Natural killer cell (primary cell): ENCODE results near the gene RBM38. TPM values are rescaled to one million over a fixed set of nuclear protein-coding genes. Genes with fewer than 3 reads are reported as not detected.

ENCODE experiments used
- ATAC-seq, 3 donors: fragments of 150-1000 bp in 2 of 3; fragments of 200-7000 bp in 1 of 3; cut with Tn5 transposase; 1 replicate in 1 of 3; 2 replicates in 2 of 3; pipeline ENCODE4 v1.10.0; 2021; ENCODE audit warnings: mild to moderate bottlenecking in 2 of 3, moderate library complexity in 2 of 3
- DNase-seq, 2 donors: peaks; one replicate each; pipeline versions ENCODE4 v3.0.0 to v3.0.0-alpha.2; 2013 to 2021; ENCODE audit warnings: mixed read lengths in 1 of 2
- H3K27ac ChIP-seq: one replicate; pipeline ENCODE4 v1.5.1; 2013; ENCODE audit warnings: mild to moderate bottlenecking, low read length
- H3K27me3 ChIP-seq: one replicate; pipeline ENCODE4 v1.6.1; 2013; ENCODE audit warnings: low read length; ENCODE audit not compliant: control insufficient read depth, insufficient read depth
- H3K36me3 ChIP-seq: one replicate; pipeline ENCODE4 v1.6.1; 2013; ENCODE audit warnings: low read length; ENCODE audit not compliant: control insufficient read depth, insufficient read depth
- H3K4me1 ChIP-seq: one replicate; pipeline ENCODE4 v1.6.1; 2013; ENCODE audit warnings: low read length; ENCODE audit not compliant: control insufficient read depth, insufficient read depth
- H3K4me3 ChIP-seq: one replicate; pipeline ENCODE4 v1.5.1; 2013; ENCODE audit warnings: low read length
- H3K9me3 ChIP-seq: one replicate; pipeline ENCODE4 v1.6.1; 2013; ENCODE audit warnings: low read length; ENCODE audit not compliant: control insufficient read depth, insufficient read depth
- H3K27ac Mint-ChIP-seq, 2 donors: one replicate each; pipeline ENCODE4 v1.8.0; 2022; ENCODE audit warnings: mild to moderate bottlenecking in 2 of 2, mixed read lengths in 2 of 2, moderate library complexity in 1 of 2
- H3K27me3 Mint-ChIP-seq, 2 donors: one replicate each; pipeline ENCODE4 v1.8.0; 2022; ENCODE audit warnings: low read depth in 2 of 2, mixed read lengths in 2 of 2
- H3K36me3 Mint-ChIP-seq: one replicate; pipeline ENCODE4 v1.8.0; 2022; ENCODE audit warnings: mixed read lengths
- H3K4me1 Mint-ChIP-seq, 2 donors: one replicate each; pipeline ENCODE4 v1.8.0; 2022; ENCODE audit warnings: mixed read lengths in 2 of 2
- H3K4me3 Mint-ChIP-seq: one replicate; pipeline ENCODE4 v1.8.0; 2022; ENCODE audit warnings: mild to moderate bottlenecking, moderate library complexity, mixed read lengths
- H3K9me3 Mint-ChIP-seq, 2 donors: one replicate each; pipeline ENCODE4 v1.8.0; 2022; ENCODE audit warnings: mixed read lengths in 2 of 2
- WGBS: methylation state at CpG from one replicate; pipeline ENCODE4 v1.1.7; 2013; ENCODE audit warnings: missing lambda C conversion rate; ENCODE audit not compliant: insufficient coverage; 5-methylcytosine and 5-hydroxymethylcytosine counted together
- intact Hi-C: fragments of 100-400 bp; cut with micrococcal nuclease; formaldehyde crosslinking; loops from one replicate; pipeline ENCODE4 v1.14.2; 2022
- total RNA-seq, 4 donors: library from RNA; stranded (reverse); fragments of 120-200 nt in 1 of 4; gene quantifications; one replicate each; pipeline versions ENCODE4 v1.2.3 to v1.2.4, GENCODE V29; 2013 to 2022
- TF ChIP-seq, protein P1 (sequence below): fragments of 200-600 bp; IDR thresholded peaks from one replicate; pipeline ENCODE4 v1.8.0; 2022; ENCODE audit warnings: antibody characterized with exemption

Gene RBM38
- total RNA-seq, 3 donors from 2014 or later (not counting 1 experiment from before 2014, with no cell fraction given), result 217 to 392 (median 264) TPM

DNA sequence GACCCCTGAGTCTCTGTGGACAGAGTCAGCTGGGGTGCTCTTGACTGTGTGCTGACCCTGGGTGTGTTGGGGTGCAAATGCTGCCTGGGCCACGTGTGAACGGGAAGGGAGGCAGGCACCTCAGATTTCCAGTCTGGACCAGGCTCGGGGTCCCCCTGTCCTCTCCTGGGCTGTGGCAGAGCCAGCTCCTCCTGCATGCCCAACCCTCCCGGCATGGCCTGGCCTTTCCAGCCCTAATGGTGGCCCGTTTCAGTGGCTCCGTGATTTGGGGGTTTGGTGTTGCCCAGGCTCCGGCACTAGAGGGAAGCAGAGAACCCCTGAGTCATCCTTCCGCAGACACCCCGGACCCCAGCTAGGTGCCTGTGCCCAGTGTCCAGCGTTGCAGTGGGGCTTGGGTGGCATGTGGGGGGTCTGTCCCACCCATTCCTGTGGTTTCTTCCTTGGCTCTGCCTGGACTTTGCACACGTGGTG, 9.1 kb downstream of the RBM38 start:
- Mint-ChIP-seq H3K9me3 (no peaks in the 10 kb centered on the region), H3K27me3 (no peaks in the 10 kb centered on the region), H3K27ac (peak overlapping the region; percentile 95 to 97), H3K4me1 (peaks cover 78 to 96% of the 10 kb centered on the region in 2 donors), H3K36me3 (no peaks in the 10 kb centered on the region), H3K4me3 (peak overlapping the region; percentile 86)
- H3K4me1 ChIP-seq, result peaks cover 100% of the 10 kb centered on the region
- H3K27ac ChIP-seq, result peak overlapping the region; percentile 79
- TF ChIP-seq, protein P1, sequence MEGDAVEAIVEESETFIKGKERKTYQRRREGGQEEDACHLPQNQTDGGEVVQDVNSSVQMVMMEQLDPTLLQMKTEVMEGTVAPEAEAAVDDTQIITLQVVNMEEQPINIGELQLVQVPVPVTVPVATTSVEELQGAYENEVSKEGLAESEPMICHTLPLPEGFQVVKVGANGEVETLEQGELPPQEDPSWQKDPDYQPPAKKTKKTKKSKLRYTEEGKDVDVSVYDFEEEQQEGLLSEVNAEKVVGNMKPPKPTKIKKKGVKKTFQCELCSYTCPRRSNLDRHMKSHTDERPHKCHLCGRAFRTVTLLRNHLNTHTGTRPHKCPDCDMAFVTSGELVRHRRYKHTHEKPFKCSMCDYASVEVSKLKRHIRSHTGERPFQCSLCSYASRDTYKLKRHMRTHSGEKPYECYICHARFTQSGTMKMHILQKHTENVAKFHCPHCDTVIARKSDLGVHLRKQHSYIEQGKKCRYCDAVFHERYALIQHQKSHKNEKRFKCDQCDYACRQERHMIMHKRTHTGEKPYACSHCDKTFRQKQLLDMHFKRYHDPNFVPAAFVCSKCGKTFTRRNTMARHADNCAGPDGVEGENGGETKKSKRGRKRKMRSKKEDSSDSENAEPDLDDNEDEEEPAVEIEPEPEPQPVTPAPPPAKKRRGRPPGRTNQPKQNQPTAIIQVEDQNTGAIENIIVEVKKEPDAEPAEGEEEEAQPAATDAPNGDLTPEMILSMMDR, result no peak
- peaks cover 79% of the 10 kb centered on the region for H3K36me3 ChIP-seq
- no peak for DNase-seq
- H3K27me3 ChIP-seq, result no peaks in the 10 kb centered on the region
- intact Hi-C loops, result no loop called here
- no peak overlapping the region for H3K4me3 ChIP-seq
- ATAC-seq, result no peak
- 61% methylated on average over 11 of the region's 11 CpGs for WGBS
- H3K9me3 ChIP-seq, result no peaks in the 10 kb centered on the region

DNA sequence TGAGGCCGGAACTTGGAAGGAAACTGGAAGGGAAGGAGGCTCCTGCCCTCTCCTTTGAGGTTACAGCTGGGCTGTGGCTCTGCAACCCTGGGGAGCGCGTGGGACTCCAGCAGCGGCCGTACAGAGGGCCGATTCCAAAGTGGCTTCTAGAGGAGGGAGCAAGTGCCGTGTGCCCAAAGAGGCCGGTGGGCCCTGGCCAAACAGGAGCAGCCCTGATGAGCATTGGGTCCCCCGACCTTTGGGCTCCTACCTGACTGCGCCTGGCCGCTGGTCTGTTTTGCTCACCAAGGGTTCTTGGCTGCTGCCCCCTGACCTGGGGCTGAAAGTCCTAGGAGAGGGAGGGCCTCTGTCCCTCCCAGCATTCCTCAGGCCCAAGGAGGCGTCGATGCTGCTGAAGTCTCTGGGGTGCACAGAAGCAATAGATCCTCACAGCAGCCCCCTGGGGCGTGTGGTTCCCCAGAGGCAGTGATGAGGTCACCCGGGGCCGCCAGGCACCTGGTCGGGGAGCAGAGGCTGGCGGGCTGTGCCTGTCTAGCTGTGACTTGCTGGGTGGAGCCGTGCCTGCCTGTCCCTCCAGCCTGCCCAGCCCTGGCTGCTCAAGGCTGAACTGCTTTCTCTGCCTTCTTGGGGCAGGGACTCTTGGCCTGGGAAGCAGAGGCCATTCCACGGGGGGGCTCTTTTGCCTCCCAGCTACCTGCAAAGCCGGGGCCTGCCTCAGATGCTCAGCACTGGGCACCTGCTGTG, 9.8 kb downstream of the RBM38 start:
- peak in 1 of 3 donors; percentile 7 for ATAC-seq
- H3K4me3 ChIP-seq, result no peak overlapping the region
- peak overlapping the region; percentile 95 to 97 for H3K27ac Mint-ChIP-seq
- H3K36me3 ChIP-seq, result peaks cover 79% of the 10 kb centered on the region
- peaks cover 77 to 93% of the 10 kb centered on the region in 2 donors for H3K4me1 Mint-ChIP-seq
- DNase-seq, result peak; percentile 49 to 50
- peaks cover 100% of the 10 kb centered on the region for H3K4me1 ChIP-seq
- peak overlapping the region; percentile 79 for H3K27ac ChIP-seq
- peak overlapping the region; percentile 86 for H3K4me3 Mint-ChIP-seq
- H3K27me3 Mint-ChIP-seq, result no peaks in the 10 kb centered on the region
- H3K9me3 Mint-ChIP-seq, result no peaks in the 10 kb centered on the region
- H3K9me3 ChIP-seq, result no peaks in the 10 kb centered on the region
- H3K27me3 ChIP-seq, result no peaks in the 10 kb centered on the region
- intact Hi-C loops, result no loop called here
- 67% methylated on average over 21 of the region's 21 CpGs for WGBS
- TF ChIP-seq, protein P1, result no peak
- no peaks in the 10 kb centered on the region for H3K36me3 Mint-ChIP-seq

DNA sequence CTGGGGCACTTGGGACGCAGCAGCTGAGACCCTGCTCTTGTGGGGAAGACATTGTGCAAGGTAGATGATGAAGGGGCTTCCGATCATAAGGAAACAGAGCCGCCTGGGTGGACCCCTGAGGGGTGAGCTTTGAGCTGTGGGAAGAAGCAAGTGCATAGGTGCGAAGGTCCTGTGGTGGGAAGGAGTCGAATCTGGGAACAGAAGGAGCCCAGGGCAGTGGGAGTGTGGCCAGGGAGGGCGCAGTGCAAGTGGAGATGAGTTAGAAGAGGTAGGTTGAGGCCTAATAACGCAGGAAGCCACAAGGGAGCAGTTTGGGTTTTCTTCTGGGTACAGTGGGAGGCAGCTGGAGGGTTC, 10.3 kb downstream of the RBM38 start:
- H3K4me3 ChIP-seq, result no peak overlapping the region
- peaks cover 100% of the 10 kb centered on the region for H3K4me1 ChIP-seq
- no peaks in the 10 kb centered on the region for H3K27me3 ChIP-seq
- ATAC-seq (no peak), DNase-seq (no peak)
- peak overlapping the region; percentile 79 for H3K27ac ChIP-seq
- Mint-ChIP-seq H3K9me3 (no peaks in the 10 kb centered on the region), H3K36me3 (no peaks in the 10 kb centered on the region), H3K4me3 (peak overlapping the region; percentile 86), H3K4me1 (peaks cover 73 to 90% of the 10 kb centered on the region in 2 donors), H3K27me3 (no peaks in the 10 kb centered on the region), H3K27ac (peak overlapping the region; percentile 95 to 97)
- 71% methylated on average over 7 of the region's 7 CpGs for WGBS
- intact Hi-C loops, result no loop called here
- no peaks in the 10 kb centered on the region for H3K9me3 ChIP-seq
- H3K36me3 ChIP-seq, result peaks cover 79% of the 10 kb centered on the region
- TF ChIP-seq, protein P1, result no peak
